Measurements from ENCODE around the gene PNLIPRP1. TPM values are rescaled to one million over a fixed set of nuclear protein-coding genes. Genes with fewer than 3 reads are reported as not detected.

The PNLIPRP1 gene
- total RNA-seq, 1 experiment from 2014 or later: not detected

- BruUV-seq (replicated peaks): no TSS peak
- CTCF ChIA-PET: no interaction called here
- Mint-ChIP-seq H3K9me3 (ENCODE audit: low read depth, unreplicated experiment) (peaks cover 2% of the 10 kb centered on the region), H3K27me3 (ENCODE audit: unreplicated experiment) (peaks cover 32% of the 10 kb centered on the region), H3K27ac (ENCODE audit: unreplicated experiment) (no peak overlapping the region), H3K36me3 (ENCODE audit: insufficient read depth, unreplicated experiment) (no peaks in the 10 kb centered on the region), H3K4me3 (ENCODE audit: low read depth, unreplicated experiment) (no peak overlapping the region), H3K4me1 (ENCODE audit: low read depth, unreplicated experiment) (no peaks in the 10 kb centered on the region)
- TF ChIP-seq CTCF (IDR thresholded peaks at IDR 0.05; ENCODE audit: unreplicated experiment): no peak
- intact Hi-C loops (cut with micrococcal nuclease; ENCODE audit: unreplicated experiment): no loop called here
- DNase-seq: no peak
Observed at GRCh38 chr10:116636385-116636784, 45.6 kb downstream of the PNLIPRP1 start.

GRCh38 chr10:116636976-116637375 lies 46.2 kb downstream of the PNLIPRP1 start:
- TF ChIP-seq CTCF (IDR thresholded peaks at IDR 0.05; ENCODE audit: unreplicated experiment): no peak
- H3K27me3 Mint-ChIP-seq (ENCODE audit: unreplicated experiment): peaks cover 33% of the 10 kb centered on the region
- BruUV-seq (replicated peaks): no TSS peak

GRCh38 chr10:116637830-116638229 lies 47.1 kb downstream of the PNLIPRP1 start:
- H3K4me1 Mint-ChIP-seq (ENCODE audit: low read depth, unreplicated experiment): no peaks in the 10 kb centered on the region
- intact Hi-C loops (cut with micrococcal nuclease; ENCODE audit: unreplicated experiment): no loop called here
- no peak overlapping the region for H3K27ac Mint-ChIP-seq (ENCODE audit: unreplicated experiment)
- H3K4me3 Mint-ChIP-seq (ENCODE audit: low read depth, unreplicated experiment): no peak overlapping the region
- TF ChIP-seq CTCF (IDR thresholded peaks at IDR 0.05; ENCODE audit: unreplicated experiment): no peak
- no peak for DNase-seq
- H3K27me3 Mint-ChIP-seq (ENCODE audit: unreplicated experiment): peaks cover 42% of the 10 kb centered on the region
- no TSS peak for BruUV-seq (replicated peaks)
- CTCF ChIA-PET: no interaction called here
- H3K36me3 Mint-ChIP-seq (ENCODE audit: insufficient read depth, unreplicated experiment): no peaks in the 10 kb centered on the region
- peaks cover 2% of the 10 kb centered on the region for H3K9me3 Mint-ChIP-seq (ENCODE audit: low read depth, unreplicated experiment)

More at GRCh38 chr10:116636976-116637375, 46.2 kb downstream of the PNLIPRP1 start:
- Mint-ChIP-seq H3K4me1 (ENCODE audit: low read depth, unreplicated experiment) (no peaks in the 10 kb centered on the region), H3K4me3 (ENCODE audit: low read depth, unreplicated experiment) (no peak overlapping the region), H3K9me3 (ENCODE audit: low read depth, unreplicated experiment) (peaks cover 2% of the 10 kb centered on the region), H3K27ac (ENCODE audit: unreplicated experiment) (no peak overlapping the region), H3K36me3 (ENCODE audit: insufficient read depth, unreplicated experiment) (no peaks in the 10 kb centered on the region)
- CTCF ChIA-PET: no interaction called here
- intact Hi-C loops (cut with micrococcal nuclease; ENCODE audit: unreplicated experiment): no loop called here
- DNase-seq: no peak

GRCh38 chr10:116646502-116646901 lies 55.7 kb downstream of the PNLIPRP1 start:
- Mint-ChIP-seq H3K27me3 (ENCODE audit: unreplicated experiment) (peaks cover 20% of the 10 kb centered on the region), H3K4me3 (ENCODE audit: low read depth, unreplicated experiment) (no peak overlapping the region), H3K27ac (ENCODE audit: unreplicated experiment) (no peak overlapping the region), H3K9me3 (ENCODE audit: low read depth, unreplicated experiment) (peaks cover 3% of the 10 kb centered on the region), H3K36me3 (ENCODE audit: insufficient read depth, unreplicated experiment) (no peaks in the 10 kb centered on the region), H3K4me1 (ENCODE audit: low read depth, unreplicated experiment) (no peaks in the 10 kb centered on the region)
- intact Hi-C loops (cut with micrococcal nuclease; ENCODE audit: unreplicated experiment): no loop called here
- CTCF ChIA-PET: no interaction called here
- TF ChIP-seq CTCF (IDR thresholded peaks at IDR 0.05; ENCODE audit: unreplicated experiment): no peak
- no peak for DNase-seq
- no TSS peak for BruUV-seq (replicated peaks)

All from Calu3 (cell line).